Subcutaneous abdominal adipose tissue (tissue), 5 donors: ENCODE results near the gene RNU7-1.

ENCODE experiments used
- H3K27ac ChIP-seq: one replicate; pipeline ENCODE4 v1.7.0; 2013; ENCODE audit warnings: low read depth, mild to moderate bottlenecking, inconsistent platforms, low read length, moderate library complexity
- H3K27me3 ChIP-seq, 5 donors: one replicate each; pipeline ENCODE4 v1.7.0; 2013; ENCODE audit warnings: low read length in 5 of 5, inconsistent platforms in 1 of 5; ENCODE audit not compliant: control insufficient read depth in 5 of 5, insufficient read depth in 4 of 5
- H3K36me3 ChIP-seq, 5 donors: one replicate each; pipeline ENCODE4 v1.7.0; 2013; ENCODE audit warnings: low read length in 5 of 5; ENCODE audit not compliant: control insufficient read depth in 5 of 5, insufficient read depth in 5 of 5
- H3K4me1 ChIP-seq, 5 donors: one replicate each; pipeline ENCODE4 v1.7.0; 2013; ENCODE audit warnings: low read length in 5 of 5, mild to moderate bottlenecking in 3 of 5, moderate library complexity in 1 of 5; ENCODE audit not compliant: control insufficient read depth in 5 of 5, insufficient read depth in 5 of 5
- H3K4me3 ChIP-seq, 5 donors: one replicate each; pipeline ENCODE4 v1.7.0; 2013; ENCODE audit warnings: low read length in 5 of 5, low read depth in 1 of 5
- H3K9ac ChIP-seq, 5 donors: one replicate each; pipeline ENCODE4 v1.7.0; 2013; ENCODE audit warnings: low read length in 5 of 5, mild to moderate bottlenecking in 4 of 5, moderate library complexity in 3 of 5
- H3K9me3 ChIP-seq, 5 donors: one replicate each; pipeline ENCODE4 v1.7.0; 2013; ENCODE audit warnings: low read length in 5 of 5; ENCODE audit not compliant: control insufficient read depth in 5 of 5
- donor health status: healthy.
- donor health status: healthy.
- donor health status: healthy.
- donor health status: healthy.
- donor health status: healthy.

The RNU7-1 gene

DNA sequence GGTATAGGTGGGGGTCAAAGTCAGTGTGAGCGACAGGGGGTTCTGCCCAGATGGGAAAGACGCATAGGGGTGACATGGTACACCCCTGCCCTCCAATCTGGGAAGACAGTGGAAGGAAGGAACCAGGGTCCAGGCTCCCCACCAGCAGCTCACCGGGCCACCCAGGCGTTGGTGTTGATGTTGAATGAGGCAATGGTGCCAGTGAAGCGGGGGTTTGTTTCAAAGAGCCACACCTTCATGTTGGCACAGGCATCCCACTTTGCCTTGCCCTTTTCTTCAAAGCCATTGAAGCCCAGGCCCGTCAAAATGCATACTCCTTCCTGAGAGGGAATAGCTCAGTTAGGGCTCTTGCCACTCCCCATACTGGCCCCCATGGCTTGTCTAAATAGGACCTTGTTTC lies 34.6 kb downstream of the RNU7-1 start:
- Histone ChIP-seq H3K9ac (no peak overlapping the region), H3K9me3 (no peaks in the 10 kb centered on the region), H3K27ac (no peak overlapping the region), H3K27me3 (no peaks in the 10 kb centered on the region), H3K4me1 (no peaks in the 10 kb centered on the region), H3K36me3 (peaks cover 22 to 92% (median 88%) of the 10 kb centered on the region in 5 donors), H3K4me3 (no peak overlapping the region)

DNA sequence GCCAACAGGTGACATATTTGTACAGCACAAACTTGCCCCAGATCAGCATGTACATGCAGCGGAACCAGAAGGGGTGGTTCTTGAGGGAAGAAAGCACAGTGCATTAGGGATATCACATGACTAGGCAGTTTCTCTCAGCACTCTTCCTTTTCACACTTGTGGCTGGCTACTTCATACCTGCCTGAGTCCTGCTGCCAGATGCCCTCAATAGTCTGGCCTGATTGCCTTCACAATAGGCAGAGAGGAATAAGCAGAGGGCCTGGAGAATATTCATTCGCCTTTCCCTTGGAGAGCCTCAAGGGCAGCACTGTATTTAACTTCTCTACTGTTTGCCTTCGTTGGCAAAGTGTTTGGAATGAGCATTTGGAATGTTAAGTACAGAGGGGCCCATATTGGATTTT lies 35.0 kb downstream of the RNU7-1 start:
- peaks cover 25 to 95% (median 90%) of the 10 kb centered on the region in 5 donors for H3K36me3 ChIP-seq

DNA sequence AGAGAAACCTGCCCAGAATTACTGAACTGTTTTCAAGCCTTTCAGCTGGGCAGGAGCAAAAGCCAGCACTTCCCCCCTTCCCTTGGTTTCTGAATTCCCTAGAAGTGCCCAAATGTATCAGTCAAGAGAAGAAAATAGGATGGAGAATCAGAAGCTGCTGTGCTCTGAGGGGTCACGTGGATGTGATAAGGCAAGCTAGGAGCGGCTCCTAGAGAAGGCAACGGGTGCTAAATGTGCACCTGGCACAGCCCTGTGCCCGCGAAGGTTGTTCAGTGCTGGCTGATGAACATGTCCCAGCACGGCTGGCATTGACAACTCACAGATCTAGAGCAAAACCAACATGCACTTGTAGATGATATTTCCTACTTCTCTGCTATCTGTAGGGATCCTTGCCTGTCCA lies 35.4 kb downstream of the RNU7-1 start:
- H3K27me3 ChIP-seq = no peaks in the 10 kb centered on the region
- H3K9me3 ChIP-seq = no peaks in the 10 kb centered on the region
- H3K36me3 ChIP-seq = peaks cover 25 to 94% (median 87%) of the 10 kb centered on the region in 5 donors
- no peaks in the 10 kb centered on the region for H3K4me1 ChIP-seq
- H3K9ac ChIP-seq = no peak overlapping the region
- no peak overlapping the region for H3K27ac ChIP-seq
- no peak overlapping the region for H3K4me3 ChIP-seq

More for the DNA sequence above, 35.0 kb downstream of the RNU7-1 start:
- Histone ChIP-seq H3K9me3 (no peaks in the 10 kb centered on the region), H3K4me1 (no peaks in the 10 kb centered on the region), H3K27me3 (no peaks in the 10 kb centered on the region), H3K4me3 (no peak overlapping the region), H3K27ac (no peak overlapping the region), H3K9ac (no peak overlapping the region)

DNA sequence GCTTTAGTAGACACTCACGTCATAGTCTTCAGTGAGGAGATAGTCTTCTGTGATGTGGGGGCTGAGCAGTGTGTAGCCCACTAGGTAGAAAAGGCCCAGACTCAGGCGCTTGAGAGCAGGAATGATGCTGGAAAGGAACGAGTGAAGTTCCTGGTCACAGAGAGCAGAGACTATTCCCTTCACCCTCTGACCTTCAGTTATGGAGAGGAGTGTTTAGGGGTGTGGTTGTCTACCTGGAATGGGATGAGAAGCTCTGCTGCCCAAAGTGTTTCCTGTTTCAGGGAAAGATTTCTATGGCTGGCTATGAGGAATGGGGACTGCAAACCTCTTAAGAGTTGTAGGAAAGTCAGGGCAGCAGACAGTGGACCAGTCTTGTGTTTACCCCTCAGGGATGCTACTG lies 35.8 kb downstream of the RNU7-1 start:
- no peak overlapping the region for H3K27ac ChIP-seq
- H3K9me3 ChIP-seq = no peaks in the 10 kb centered on the region
- H3K4me3 ChIP-seq = no peak overlapping the region
- no peak overlapping the region for H3K9ac ChIP-seq
- peaks cover 25 to 90% (median 83%) of the 10 kb centered on the region in 5 donors for H3K36me3 ChIP-seq
- no peaks in the 10 kb centered on the region for H3K4me1 ChIP-seq
- H3K27me3 ChIP-seq = no peaks in the 10 kb centered on the region

DNA sequence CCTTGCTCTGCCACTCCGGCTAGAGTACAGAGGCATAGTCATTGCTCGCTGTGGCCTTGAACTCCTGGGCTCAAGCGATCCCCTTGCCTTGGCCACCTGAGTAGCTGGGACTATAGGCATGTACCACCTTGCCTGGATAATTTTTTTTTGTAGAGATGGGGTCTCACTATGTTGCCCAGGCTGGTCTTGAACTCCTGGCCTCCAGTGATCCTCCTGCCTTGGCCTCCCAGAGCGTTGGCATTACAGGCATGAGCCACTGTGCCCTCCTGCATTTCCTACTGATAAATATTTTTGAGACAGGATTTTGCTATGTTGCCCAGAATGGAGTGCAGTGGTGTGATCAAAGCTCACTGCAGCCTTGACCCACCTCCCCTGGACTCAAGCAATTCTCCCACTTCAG lies 36.5 kb downstream of the RNU7-1 start:
- Histone ChIP-seq H3K9me3 (no peaks in the 10 kb centered on the region), H3K4me1 (no peaks in the 10 kb centered on the region), H3K27me3 (no peaks in the 10 kb centered on the region), H3K9ac (no peak overlapping the region), H3K4me3 (no peak overlapping the region), H3K27ac (no peak overlapping the region), H3K36me3 (peaks cover 19 to 86% (median 76%) of the 10 kb centered on the region in 5 donors)

DNA sequence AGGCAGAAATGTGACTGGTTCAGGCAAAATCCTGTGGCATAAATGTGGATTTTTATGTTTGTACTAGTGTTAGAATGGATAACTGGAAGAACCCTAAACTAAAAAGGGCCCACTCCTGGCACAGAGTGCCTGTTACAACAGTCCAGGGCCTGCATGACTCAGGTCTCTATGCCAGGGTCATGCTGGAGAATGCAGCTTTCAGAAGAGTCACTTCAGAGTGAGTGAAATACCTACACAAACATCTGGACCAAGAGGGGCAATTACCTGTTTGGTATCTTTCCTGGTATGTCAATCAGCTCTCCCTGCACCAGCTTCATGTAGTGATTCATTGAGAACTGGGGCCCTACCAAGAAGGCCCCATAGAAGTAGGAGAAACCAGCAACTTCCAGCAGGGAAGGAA lies 37.1 kb downstream of the RNU7-1 start:
- Histone ChIP-seq H3K4me1 (no peaks in the 10 kb centered on the region), H3K27ac (no peak overlapping the region), H3K36me3 (peaks cover 15 to 79% (median 70%) of the 10 kb centered on the region in 5 donors), H3K9me3 (no peaks in the 10 kb centered on the region), H3K9ac (no peak overlapping the region), H3K27me3 (no peaks in the 10 kb centered on the region), H3K4me3 (no peak overlapping the region)

DNA sequence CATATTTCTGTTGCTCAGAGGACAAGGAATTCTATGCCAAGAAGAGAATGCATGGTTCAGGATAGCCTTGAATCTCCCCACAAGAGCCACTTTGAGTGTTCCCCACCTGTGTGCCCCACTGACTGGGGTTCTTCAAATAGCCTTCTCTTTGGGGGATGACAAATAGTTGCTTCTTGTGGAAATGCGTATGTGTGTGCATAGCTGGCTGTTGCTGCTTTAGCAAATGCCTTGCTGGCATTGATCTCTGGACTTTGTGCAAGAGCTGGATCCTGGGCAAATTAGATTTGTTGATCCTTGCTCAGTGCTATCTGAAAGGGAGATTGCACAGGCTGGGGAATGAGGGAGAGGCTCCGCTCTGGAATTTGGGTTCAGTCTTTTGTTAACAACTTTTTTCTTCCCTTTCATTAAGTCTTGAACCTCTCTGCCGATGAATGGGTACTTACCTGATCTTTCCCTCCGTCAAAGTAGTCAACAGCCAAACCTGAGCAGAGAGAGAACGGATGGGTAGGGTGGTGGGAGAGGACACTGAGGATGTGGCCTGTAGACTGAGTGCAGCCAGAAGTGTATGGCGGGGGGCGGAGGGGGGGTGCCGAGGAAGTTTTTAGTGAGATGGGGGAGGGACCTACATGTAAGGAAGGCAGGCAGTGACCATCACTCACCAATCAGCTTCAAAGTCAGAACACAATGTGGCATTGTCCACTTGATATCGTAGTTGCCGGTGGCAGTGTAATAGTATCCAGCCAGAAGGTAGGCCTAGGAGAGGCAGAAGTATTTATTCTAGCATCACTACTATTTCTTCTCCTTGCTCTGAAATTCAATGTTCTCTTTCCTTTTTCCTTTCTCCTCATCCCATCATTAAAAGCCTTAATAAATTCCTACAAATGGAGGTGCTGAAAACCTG lies 37.8 kb downstream of the RNU7-1 start:
- Histone ChIP-seq H3K36me3 (peaks cover 12 to 72% (median 63%) of the 10 kb centered on the region in 5 donors), H3K9ac (no peak overlapping the region), H3K27ac (no peak overlapping the region), H3K4me1 (no peaks in the 10 kb centered on the region), H3K9me3 (no peaks in the 10 kb centered on the region), H3K4me3 (no peak overlapping the region), H3K27me3 (no peaks in the 10 kb centered on the region)

DNA sequence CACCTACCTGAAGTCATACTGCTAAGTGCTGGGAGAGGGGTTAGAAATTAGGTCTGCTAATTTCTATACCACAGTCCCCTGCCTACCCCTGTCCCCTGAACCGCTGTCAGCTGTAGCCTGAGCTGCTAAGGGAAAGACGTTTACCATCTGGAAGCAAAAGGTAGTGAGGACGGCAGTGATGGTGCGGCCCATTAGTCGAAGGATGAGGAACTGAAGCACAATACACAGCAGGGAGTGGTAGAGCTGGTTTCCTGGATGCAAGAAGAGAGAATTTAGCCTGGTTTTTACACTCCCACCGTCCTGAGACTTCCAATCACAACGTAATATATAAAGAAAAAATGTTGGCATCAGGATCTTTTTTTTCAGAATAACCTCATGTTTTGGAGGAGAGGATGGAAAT lies 38.9 kb downstream of the RNU7-1 start:
- Histone ChIP-seq H3K36me3 (peaks cover 9 to 61% (median 52%) of the 10 kb centered on the region in 5 donors), H3K27me3 (no peaks in the 10 kb centered on the region), H3K4me3 (no peak overlapping the region), H3K27ac (no peak overlapping the region), H3K9me3 (no peaks in the 10 kb centered on the region), H3K4me1 (no peaks in the 10 kb centered on the region), H3K9ac (no peak overlapping the region)

DNA sequence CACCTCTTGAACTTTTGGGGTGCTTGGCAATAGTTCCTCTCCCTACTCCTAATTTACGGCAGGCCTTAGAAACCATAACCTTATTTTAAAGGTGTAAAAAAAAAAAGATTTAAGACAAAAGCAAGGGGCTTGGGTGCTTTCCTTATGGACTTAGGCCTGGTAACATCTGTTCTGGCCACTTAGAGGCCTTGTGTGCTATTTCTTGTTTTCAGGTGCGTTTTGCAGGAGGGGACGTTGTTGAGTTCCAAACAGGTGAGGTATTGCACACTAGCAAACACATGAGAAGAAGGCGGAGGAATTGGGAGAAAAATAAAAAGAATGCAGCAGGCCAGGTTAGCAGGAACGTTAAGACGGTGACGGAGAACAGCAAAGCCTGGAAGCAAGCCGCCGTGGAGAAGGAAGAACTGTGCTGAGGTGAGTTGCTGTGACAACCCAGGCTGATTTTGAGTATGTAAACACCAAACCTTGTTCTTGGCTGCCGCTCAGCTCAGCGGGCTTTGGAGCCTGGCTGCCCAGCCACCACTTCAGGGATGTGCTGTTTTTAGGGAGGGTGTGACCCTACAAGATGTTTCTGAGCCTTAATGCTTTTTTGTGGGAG lies 44.4 kb downstream of the RNU7-1 start:
- Histone ChIP-seq H3K4me1 (no peaks in the 10 kb centered on the region), H3K27ac (no peak overlapping the region), H3K9ac (no peak overlapping the region), H3K27me3 (no peaks in the 10 kb centered on the region), H3K9me3 (no peaks in the 10 kb centered on the region), H3K36me3 (peaks cover 5 to 18% (median 17%) of the 10 kb centered on the region in 5 donors), H3K4me3 (no peak overlapping the region)
